HG03066 (cell line): ENCODE measurements around the gene SCN1A.

Experiments used
- ATAC-seq: cut with Tn5 transposase; IDR thresholded peaks from one replicate; pipeline ENCODE4 v1.9.1; 2021; ENCODE audit warnings: low read depth; ENCODE audit not compliant: unreplicated experiment

Gene SCN1A

GRCh38 chr2:166084301-166084700 is 43.5 kb downstream of the SCN1A start:
- ATAC-seq, result no peak

GRCh38 chr2:166082736-166083135 is 45.1 kb downstream of the SCN1A start:
- no peak for ATAC-seq

GRCh38 chr2:166081852-166082251 is 46.0 kb downstream of the SCN1A start:
- ATAC-seq, result no peak

GRCh38 chr2:166081131-166081632 is 46.6 kb downstream of the SCN1A start:
- ATAC-seq, result no peak

GRCh38 chr2:166074430-166074829 is 53.4 kb downstream of the SCN1A start:
- no peak for ATAC-seq

GRCh38 chr2:166074011-166074410 is 53.8 kb downstream of the SCN1A start:
- no peak for ATAC-seq

- no peak for ATAC-seq
These were observed 57.6 kb downstream of the SCN1A start for GRCh38 chr2:166070231-166070630.

- ATAC-seq, result no peak
These were observed 58.8 kb downstream of the SCN1A start for GRCh38 chr2:166068981-166069380.

- ATAC-seq, result no peak
These were observed 60.6 kb downstream of the SCN1A start for GRCh38 chr2:166067229-166067628.

GRCh38 chr2:166060191-166060590 is 67.6 kb downstream of the SCN1A start:
- no peak for ATAC-seq

- ATAC-seq, result no peak
These were observed 70.3 kb downstream of the SCN1A start for GRCh38 chr2:166057370-166058164.

GRCh38 chr2:166044853-166045483 is 82.9 kb downstream of the SCN1A start:
- no peak for ATAC-seq

- ATAC-seq, result no peak
These were observed 84.9 kb downstream of the SCN1A start for GRCh38 chr2:166042768-166043390.

- no peak for ATAC-seq
These were observed 85.5 kb downstream of the SCN1A start for GRCh38 chr2:166042356-166042755.

- ATAC-seq, result no peak
These were observed 86.2 kb downstream of the SCN1A start for GRCh38 chr2:166041613-166042012.

GRCh38 chr2:166032361-166032760 is 95.5 kb downstream of the SCN1A start:
- no peak for ATAC-seq

GRCh38 chr2:166031054-166031453 is 96.8 kb downstream of the SCN1A start:
- ATAC-seq, result no peak

- no peak for ATAC-seq
These were observed 102.5 kb downstream of the SCN1A start for GRCh38 chr2:166025313-166025712.

- no peak for ATAC-seq
These were observed 110.6 kb downstream of the SCN1A start for GRCh38 chr2:166017208-166017607.

- no peak for ATAC-seq
These were observed 113.9 kb downstream of the SCN1A start for GRCh38 chr2:166013878-166014277.

- ATAC-seq, result no peak
These were observed 116.2 kb downstream of the SCN1A start for GRCh38 chr2:166011660-166012059.

GRCh38 chr2:166000401-166000800 is 127.4 kb downstream of the SCN1A start:
- no peak for ATAC-seq
